HPDE6-E6E7 (cell line): Measurements from ENCODE around the gene LDOC1.
"Not testable (repeated sequence)": the region's sequence is repeated elsewhere in the genome, so short reads cannot be mapped to it uniquely, and the experiment has no call there.

Experiments
- DNase-seq: peaks from one replicate; pipeline ENCODE4 v3.0.0; 2011; ENCODE audit warnings: missing footprints; ENCODE audit errors: extremely low spot score

Gene LDOC1

GRCh38 chrX:141176586-141177451 lies at the start of gene LDOC1:
LDOC1 (minus strand) TSS chrX:141177129; CDS start chrX:141177021, 108 bp downstream.
- DNase-seq = peak; percentile 35

DNA sequence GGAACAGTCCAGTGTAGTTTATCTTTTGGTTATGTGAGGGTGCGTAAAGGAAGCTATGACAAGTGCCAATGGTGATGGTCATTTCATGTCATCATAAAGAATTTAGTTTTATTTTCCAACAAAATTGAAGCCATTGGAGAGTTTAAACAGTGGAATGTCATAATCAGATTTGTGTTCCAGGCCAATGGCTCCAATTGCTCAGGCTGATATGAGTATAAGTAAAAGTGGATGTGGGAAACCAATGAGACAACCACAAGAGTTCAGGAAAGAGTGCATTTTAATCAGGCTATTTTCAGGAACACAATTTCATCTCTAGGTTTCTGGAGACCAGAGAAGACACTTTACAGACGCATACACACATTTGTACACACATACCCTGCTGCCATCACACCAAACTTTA lies 44.7 kb upstream of the LDOC1 start:
- DNase-seq = no peak

- DNase-seq = peak; percentile 72
These were observed 43.5 kb upstream of the LDOC1 start for GRCh38 chrX:141220342-141221008.

GRCh38 chrX:141214196-141214595 lies 37.3 kb upstream of the LDOC1 start:
- DNase-seq = no peak

GRCh38 chrX:141201962-141202361 lies 25.0 kb upstream of the LDOC1 start:
- no peak for DNase-seq

- DNase-seq = not testable (repeated sequence)
These were observed 11.6 kb upstream of the LDOC1 start for GRCh38 chrX:141188573-141188972.

DNA sequence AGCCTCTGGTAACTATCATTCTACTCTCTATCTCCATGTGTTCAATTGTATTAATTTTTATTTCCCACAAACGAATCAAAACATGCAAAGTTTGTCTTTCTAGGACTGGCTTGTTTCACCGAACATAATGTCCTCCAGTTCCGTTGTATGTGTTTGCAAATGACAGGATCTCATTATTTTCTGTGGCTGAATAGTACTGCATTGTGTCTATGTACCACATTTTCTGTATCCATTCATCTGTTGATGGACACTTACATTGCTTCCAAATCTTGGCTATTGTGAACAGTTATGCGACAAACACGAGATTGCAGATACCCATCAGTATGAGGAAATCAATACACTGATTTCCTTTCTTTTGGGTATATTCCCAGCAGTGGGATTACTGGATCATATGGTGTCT lies 8.4 kb upstream of the LDOC1 start:
- DNase-seq = no peak

GRCh38 chrX:141183000-141183399 lies 6.1 kb upstream of the LDOC1 start:
- DNase-seq = no peak

GRCh38 chrX:141180851-141181250 lies 3.9 kb upstream of the LDOC1 start:
- DNase-seq = no peak

DNA sequence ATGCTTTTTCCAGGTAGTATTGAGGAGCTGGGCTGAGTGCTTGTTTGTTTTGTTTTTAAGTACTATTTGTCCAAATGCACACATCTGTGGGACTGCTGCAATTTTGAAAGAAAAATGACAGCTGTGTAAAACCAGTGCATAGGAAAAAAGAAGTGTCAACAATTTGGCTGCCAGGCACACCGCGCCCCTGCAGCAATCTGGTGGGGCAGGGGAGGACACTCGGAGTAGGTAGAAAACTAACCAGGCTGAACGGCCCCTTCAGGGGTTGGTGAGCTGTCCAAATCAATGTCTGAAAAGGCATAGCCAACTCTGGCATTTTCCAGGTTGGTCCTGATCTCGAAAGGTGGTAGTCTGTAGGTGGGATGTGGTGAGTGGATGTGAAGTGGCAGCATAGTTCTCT lies 1.1 kb downstream of the LDOC1 start:
- no peak for DNase-seq

- no peak for DNase-seq
These were observed 12.5 kb downstream of the LDOC1 start for GRCh38 chrX:141164406-141164805.

DNA sequence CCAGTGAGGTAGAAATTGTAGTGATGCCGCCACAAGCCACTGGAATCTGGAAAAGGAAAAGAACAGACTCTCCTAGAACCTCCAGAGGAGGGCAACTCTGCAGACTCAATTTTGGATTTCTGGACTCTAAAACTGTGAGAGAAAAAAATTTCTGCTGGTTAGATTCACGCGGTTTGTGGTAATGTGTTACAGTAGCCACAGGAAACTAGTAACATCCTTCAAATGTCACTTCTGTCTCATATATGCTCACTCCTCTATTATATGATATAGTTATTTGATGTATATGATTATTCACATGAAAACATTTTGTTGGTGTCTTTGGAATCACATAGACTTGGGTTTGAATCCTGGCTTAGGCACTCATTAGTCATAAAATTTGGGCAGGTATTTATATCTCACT lies 18.8 kb downstream of the LDOC1 start:
- no peak for DNase-seq

GRCh38 chrX:141155231-141155630 lies 21.7 kb downstream of the LDOC1 start:
- not testable (repeated sequence) for DNase-seq

DNA sequence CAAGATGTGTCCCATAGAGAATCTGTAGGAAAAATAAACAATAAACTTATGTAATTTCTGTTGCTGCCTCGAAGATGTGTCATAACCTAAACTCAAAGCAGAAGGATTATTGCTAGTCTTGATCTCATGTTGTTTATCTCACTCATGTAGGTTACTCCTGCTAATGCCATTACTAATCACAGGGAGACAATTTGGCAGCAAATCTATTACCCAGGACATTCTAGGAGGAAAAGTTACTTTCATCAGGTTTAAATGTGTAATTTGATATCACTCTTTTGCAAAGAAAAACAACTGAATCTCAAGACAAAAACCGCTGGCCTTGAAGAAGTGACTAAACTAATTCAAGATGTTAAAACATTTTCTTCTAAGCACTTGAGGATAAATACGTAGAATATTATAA lies 34.0 kb downstream of the LDOC1 start:
- DNase-seq = no peak

DNA sequence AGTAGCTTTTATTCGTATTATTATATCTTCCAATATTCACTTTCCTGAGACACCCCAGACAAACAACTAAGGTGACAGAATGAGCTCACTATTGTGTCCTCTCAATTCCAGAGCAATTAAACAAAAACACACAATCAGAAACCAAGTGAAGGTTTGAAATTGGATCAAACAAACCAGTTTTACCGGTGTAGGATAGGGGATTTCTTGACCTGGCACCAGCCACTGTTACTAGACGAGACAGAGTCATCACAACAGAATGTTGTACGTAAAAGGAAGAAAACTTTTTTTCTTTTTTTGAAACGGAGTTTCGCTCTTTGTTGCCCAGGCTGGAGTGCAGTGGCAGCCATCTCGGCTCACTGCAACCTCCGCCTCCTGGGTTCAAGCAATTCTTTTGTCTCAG lies 43.7 kb downstream of the LDOC1 start:
- DNase-seq = peak; percentile 26

GRCh38 chrX:141127146-141127545 lies 49.8 kb downstream of the LDOC1 start:
- no peak for DNase-seq
